ENCODE results near the gene ZNF697.
"Not testable (repeated sequence)": the region's sequence is repeated elsewhere in the genome, so short reads cannot be mapped to it uniquely, and the experiment has no call there.

Gene ZNF697

DNA sequence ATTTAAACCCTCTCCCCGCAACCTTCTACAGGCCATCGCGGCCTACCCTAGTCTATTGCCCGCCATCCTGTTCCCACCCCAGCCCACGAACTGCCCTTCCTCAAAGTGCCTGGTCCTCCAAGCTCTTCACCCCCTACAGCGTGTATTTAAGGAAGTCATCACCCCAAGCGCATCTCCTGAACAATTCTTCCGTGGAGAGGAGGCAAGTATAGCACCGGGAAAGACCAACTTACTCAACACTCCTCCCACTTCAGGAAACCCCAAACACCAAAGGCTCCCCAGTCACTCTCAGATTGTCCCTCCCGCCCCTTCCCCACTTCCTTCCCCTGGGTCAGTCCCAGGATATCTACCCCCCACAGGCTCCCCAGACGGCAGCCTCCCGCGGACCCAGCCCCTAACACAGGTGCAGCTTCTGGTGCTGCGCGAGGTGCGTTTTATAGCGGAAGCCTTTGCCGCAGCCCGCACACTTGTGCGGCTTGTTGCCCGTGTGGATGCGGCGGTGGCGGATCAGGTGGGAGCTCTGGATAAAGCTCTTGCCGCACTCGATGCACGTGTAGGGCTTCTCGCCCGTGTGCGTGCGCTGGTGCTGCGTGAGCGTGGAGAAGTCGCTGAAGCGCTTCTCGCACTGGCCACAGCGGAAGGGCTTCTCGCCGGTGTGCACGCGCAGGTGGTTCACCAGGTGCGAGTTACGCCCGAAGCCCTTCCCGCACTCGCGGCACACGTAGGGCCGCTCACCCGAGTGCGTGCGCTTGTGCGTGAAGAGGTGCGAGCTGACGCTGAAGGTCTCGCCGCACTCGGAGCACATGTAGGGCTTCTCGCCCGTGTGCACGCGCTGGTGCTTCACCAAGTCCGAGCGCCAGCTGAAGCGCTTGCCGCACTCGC lies 25.5 kb downstream of the ZNF697 start:
- peaks cover 12% of the 10 kb centered on the region for H3K4me1 ChIP-seq (ENCODE audit: control insufficient read depth, insufficient read depth, low read length)
- no peaks in the 10 kb centered on the region for H3K36me3 ChIP-seq (ENCODE audit: control insufficient read depth, insufficient read depth, low read length)
- H3K9ac ChIP-seq (ENCODE audit: low read length): no peak overlapping the region
- H3K27me3 ChIP-seq (ENCODE audit: control insufficient read depth, insufficient read depth, low read length): no peaks in the 10 kb centered on the region
- H3K27ac ChIP-seq (ENCODE audit: low read depth, low read length): no peak overlapping the region
- no peak overlapping the region for H3K4me3 ChIP-seq (ENCODE audit: low read length)

DNA sequence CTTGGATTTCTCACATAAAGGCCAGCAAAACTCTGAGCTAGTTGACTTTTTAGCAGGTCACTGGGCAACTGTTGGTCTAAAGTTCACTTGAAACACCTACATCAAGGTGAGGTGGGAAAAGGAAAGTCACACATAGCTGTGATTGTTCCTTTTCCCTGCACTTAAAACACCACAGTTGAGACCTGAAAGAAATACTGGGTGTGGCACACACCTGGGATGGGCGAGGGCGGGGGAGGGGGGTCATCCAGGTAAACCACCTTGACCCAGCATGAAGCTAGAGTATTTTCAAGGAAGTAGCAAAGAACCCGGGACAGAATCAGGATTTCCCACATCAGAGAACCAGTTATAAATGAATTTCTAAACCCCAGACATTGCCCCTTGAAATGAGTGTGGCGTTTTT lies 26.4 kb downstream of the ZNF697 start:
- Histone ChIP-seq H3K27me3 (ENCODE audit: control insufficient read depth, insufficient read depth, low read length) (no peaks in the 10 kb centered on the region), H3K4me3 (ENCODE audit: low read length) (no peak overlapping the region), H3K36me3 (ENCODE audit: control insufficient read depth, insufficient read depth, low read length) (no peaks in the 10 kb centered on the region), H3K9ac (ENCODE audit: low read length) (no peak overlapping the region), H3K27ac (ENCODE audit: low read depth, low read length) (no peak overlapping the region), H3K4me1 (ENCODE audit: control insufficient read depth, insufficient read depth, low read length) (peaks cover 6% of the 10 kb centered on the region)

DNA sequence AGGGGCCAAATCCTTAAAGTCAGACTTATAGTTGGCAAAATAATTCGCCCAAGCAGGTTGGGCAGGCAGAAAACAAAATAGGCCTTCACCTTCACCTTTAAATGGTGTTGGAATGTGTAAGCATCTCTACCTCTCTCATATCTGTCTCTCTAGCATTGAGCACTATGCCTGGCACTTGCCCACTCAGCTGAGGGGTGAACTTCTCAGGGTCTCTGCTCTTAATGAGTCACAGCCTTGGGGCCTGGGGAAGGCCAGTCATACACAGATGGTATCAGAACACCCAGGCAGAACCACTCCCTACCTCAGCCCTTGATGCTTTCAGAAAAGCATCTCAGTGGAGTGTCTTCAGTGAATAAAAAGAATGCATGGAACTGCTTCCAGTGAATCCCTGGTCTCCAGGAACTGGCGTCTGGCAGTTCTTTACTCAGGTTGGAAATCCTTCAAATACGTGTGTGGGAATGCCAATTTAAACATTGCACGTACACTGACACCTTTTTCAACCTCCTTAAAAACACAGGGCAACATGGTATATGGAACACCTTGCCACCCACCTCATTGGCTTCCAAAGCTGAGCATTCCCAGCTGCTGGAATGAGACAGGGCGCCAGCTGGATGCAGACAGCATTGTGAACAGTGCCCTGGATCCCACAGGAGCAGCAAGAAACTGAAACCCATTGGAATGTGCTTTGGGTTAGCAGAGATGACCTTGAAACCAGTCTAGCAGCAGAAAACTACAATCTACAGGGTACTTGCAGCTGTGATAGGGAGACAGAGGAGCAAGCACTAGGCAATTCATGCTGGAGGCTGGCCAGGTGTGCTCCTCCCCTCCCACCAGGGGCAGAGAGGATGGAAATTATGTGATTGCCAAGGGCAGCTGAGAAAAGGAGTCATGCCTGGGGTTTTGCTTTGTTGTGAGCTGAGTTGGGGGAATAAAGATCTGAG lies 30.0 kb downstream of the ZNF697 start:
- no peaks in the 10 kb centered on the region for H3K36me3 ChIP-seq (ENCODE audit: control insufficient read depth, insufficient read depth, low read length)
- H3K27ac ChIP-seq (ENCODE audit: low read depth, low read length): no peak overlapping the region
- H3K9ac ChIP-seq (ENCODE audit: low read length): no peak overlapping the region
- no peaks in the 10 kb centered on the region for H3K4me1 ChIP-seq (ENCODE audit: control insufficient read depth, insufficient read depth, low read length)
- H3K4me3 ChIP-seq (ENCODE audit: low read length): no peak overlapping the region
- no peaks in the 10 kb centered on the region for H3K27me3 ChIP-seq (ENCODE audit: control insufficient read depth, insufficient read depth, low read length)

DNA sequence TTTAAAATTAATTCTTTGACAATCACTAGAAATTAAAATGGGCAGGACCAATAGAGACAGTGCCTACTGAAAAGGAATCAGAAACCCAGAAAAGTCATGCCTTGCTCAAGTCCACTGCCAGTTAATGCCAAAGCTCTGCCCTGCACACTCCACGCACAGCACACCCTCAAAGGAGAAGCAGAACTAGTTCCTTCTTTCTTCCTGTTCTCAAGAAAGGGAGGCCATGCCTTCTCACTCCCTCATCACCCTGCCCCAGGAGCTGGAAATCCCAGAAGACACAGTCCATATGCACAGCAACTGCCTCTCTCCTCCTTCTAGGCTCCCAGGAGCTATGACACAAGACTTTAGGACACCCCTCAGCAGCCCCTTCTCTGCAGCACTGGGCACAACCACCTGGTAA lies 31.3 kb downstream of the ZNF697 start:
- not testable (repeated sequence) for H3K27ac ChIP-seq (ENCODE audit: low read depth, low read length); H3K4me3 ChIP-seq (ENCODE audit: low read length); H3K36me3 ChIP-seq (ENCODE audit: control insufficient read depth, insufficient read depth, low read length); H3K4me1 ChIP-seq (ENCODE audit: control insufficient read depth, insufficient read depth, low read length); H3K9ac ChIP-seq (ENCODE audit: low read length); H3K27me3 ChIP-seq (ENCODE audit: control insufficient read depth, insufficient read depth, low read length)

DNA sequence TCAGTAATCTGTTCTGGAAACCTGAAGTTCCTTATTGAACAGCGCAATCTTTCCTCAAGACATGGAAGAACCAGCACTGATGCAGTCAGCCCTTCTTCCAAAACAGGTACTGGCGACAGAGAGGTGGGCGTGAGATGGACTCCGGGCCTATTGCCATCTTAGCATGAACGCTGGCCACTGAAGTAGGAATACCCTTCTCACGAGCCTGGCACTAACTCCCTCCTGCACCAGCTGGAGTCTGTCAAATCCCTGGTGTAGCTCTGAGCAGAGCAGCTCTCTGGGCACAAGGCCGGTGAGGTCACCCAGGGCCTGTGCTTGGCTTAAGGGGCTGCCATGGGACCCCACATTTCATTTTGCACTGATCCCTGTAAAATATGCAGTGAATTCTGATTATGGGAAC lies 33.0 kb downstream of the ZNF697 start:
- H3K27ac ChIP-seq (ENCODE audit: low read depth, low read length); H3K4me3 ChIP-seq (ENCODE audit: low read length); H3K9ac ChIP-seq (ENCODE audit: low read length): not testable (repeated sequence)

DNA sequence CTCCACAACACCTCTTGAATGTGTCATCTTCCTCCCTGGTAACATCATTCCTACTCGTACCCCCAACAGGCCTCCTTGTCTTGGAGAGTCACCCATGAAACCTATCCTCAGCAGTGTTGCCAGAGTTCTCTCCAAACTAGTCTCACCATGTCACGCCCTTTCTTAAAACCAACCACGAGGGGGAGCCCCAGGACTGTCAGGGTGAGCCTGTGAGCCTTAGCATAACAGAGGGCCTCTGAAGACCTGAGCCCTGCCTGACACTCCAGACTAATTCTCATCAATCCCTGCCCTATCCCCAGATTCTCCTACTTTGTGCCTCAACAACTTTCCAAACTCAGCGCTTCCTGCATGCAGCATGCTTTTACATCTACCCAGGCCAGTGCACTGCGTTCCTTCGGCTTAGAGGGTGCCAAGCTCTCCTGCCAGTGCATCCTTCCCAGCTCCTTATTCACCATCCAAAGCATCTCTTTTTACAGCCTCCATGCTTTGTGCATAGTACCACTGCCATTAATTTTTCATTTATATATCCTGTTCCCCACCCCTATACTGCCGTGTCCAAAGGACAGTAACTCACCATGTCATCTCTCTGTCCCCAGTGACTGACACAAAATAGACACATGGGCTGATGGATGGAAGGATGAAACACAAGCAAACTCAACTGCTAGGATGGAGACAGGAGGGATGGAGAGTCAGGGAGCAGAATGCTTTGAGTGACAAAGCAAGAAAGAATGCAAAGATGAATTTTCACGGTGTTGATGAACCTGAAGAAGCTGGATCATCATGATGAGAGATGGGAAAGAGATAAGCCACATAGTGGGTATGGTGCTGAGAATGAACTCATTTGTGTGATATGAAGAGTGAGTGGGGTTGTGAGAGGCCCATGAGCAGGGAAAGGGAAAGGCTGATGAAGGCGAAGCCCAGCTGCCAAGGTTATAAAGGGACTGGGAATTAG lies 34.0 kb downstream of the ZNF697 start:
- Histone ChIP-seq H3K27me3 (ENCODE audit: control insufficient read depth, insufficient read depth, low read length) (no peaks in the 10 kb centered on the region), H3K4me1 (ENCODE audit: control insufficient read depth, insufficient read depth, low read length) (no peaks in the 10 kb centered on the region), H3K9ac (ENCODE audit: low read length) (no peak overlapping the region), H3K36me3 (ENCODE audit: control insufficient read depth, insufficient read depth, low read length) (no peaks in the 10 kb centered on the region), H3K4me3 (ENCODE audit: low read length) (no peak overlapping the region), H3K27ac (ENCODE audit: low read depth, low read length) (no peak overlapping the region)

More for the DNA sequence above, 33.0 kb downstream of the ZNF697 start:
- H3K36me3 ChIP-seq (ENCODE audit: control insufficient read depth, insufficient read depth, low read length); H3K4me1 ChIP-seq (ENCODE audit: control insufficient read depth, insufficient read depth, low read length); H3K27me3 ChIP-seq (ENCODE audit: control insufficient read depth, insufficient read depth, low read length): not testable (repeated sequence)

DNA sequence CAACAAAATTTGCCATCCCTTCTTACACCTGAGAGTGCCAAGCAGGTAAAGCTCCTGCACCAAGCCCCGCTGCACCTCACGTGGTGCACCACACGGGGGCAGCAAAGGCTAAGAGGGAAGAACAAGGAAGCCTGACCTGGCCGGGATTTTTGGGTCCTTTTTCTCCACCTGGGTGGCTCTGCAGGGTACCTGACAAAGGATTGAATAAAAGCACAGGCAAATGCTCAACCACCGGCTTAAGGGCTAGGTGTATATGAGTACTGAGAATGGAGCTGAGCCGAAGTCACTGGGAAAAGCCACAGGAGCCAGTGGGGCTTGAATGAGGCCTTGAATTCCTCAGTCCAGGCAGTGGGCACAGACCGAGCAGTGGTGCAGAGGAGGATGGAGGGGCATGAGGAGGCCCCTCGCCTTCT lies 36.4 kb downstream of the ZNF697 start:
- H3K4me3 ChIP-seq (ENCODE audit: low read length): no peak overlapping the region
- no peaks in the 10 kb centered on the region for H3K36me3 ChIP-seq (ENCODE audit: control insufficient read depth, insufficient read depth, low read length)
- no peaks in the 10 kb centered on the region for H3K27me3 ChIP-seq (ENCODE audit: control insufficient read depth, insufficient read depth, low read length)
- H3K9ac ChIP-seq (ENCODE audit: low read length): no peak overlapping the region
- H3K27ac ChIP-seq (ENCODE audit: low read depth, low read length): no peak overlapping the region
- no peaks in the 10 kb centered on the region for H3K4me1 ChIP-seq (ENCODE audit: control insufficient read depth, insufficient read depth, low read length)

DNA sequence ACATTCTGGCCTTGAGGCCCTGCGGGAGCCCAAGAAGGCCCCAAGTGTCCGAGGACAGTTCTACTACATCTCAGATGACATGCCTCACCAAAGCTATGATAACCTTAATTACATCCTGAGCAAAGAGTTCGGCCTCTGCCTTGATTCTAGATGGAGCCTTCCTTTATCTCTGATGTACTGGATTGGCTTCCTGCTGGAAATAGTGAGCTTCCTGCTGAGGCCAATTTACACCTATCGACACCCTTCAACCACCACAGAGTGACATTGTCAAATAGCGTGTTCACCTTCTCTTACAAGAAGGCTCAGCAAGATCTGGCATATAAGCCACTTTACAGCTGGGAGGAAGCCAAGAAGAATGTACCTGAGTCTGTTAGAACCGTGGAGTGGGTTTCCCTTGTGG lies 39.2 kb downstream of the ZNF697 start:
- not testable (repeated sequence) for H3K27me3 ChIP-seq (ENCODE audit: control insufficient read depth, insufficient read depth, low read length); H3K27ac ChIP-seq (ENCODE audit: low read depth, low read length); H3K36me3 ChIP-seq (ENCODE audit: control insufficient read depth, insufficient read depth, low read length); H3K4me1 ChIP-seq (ENCODE audit: control insufficient read depth, insufficient read depth, low read length); H3K4me3 ChIP-seq (ENCODE audit: low read length); H3K9ac ChIP-seq (ENCODE audit: low read length)

DNA sequence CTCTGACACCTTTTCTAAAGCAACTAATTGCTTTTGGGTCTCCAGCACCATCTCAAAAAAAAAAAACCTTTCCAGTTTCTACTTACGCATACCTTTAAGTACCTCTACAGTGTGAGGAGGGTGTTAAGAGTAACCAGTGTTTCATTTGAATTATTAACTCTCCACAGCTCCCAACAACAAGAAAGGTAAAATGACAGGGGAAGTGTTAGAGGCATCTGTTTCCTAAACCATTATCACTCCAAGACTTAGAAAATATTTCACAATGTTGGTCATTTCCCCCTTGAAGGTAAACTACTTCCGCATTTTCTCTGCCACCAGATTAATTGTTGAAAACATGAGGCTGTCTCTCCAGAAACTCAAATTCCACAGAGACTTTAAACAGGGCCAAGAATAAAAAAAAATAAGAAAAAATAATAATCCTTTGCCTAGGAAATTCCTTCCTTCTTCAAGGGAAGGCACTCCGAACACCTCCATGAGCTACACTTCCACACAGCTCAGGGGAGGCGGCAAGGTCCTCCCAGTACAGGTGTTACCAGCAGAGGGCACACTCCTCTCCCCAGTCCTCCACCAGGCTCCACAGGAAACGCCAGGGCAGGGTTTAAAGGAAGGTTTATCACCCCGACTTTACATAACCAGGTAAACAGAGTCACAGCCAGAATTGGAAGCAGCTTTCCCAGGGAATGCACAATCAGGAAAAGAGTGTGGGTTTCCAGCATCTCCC lies 40.8 kb downstream of the ZNF697 start:
- H3K27me3 ChIP-seq (ENCODE audit: control insufficient read depth, insufficient read depth, low read length); H3K27ac ChIP-seq (ENCODE audit: low read depth, low read length); H3K4me1 ChIP-seq (ENCODE audit: control insufficient read depth, insufficient read depth, low read length); H3K9ac ChIP-seq (ENCODE audit: low read length); H3K36me3 ChIP-seq (ENCODE audit: control insufficient read depth, insufficient read depth, low read length); H3K4me3 ChIP-seq (ENCODE audit: low read length): not testable (repeated sequence)

DNA sequence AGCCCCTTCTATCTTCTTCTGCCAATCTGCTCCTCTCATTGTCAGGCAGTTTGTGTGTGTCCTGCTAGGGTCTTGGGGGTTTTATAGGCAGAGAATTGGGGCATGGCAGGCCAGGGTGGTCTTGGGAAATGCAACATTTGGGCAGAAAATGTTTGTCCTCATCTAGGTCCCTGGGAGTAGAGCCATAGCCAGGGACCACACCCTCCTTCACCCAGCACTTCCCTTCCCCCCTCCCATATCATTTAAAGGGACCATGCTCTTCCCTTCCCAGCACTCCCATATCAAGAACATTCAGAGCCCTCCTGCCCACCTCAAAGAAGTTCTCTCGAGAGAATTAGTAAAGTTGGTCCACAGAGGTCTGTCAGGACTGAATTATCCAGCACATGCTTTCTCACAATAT lies 41.7 kb downstream of the ZNF697 start:
- Histone ChIP-seq H3K9ac (ENCODE audit: low read length) (no peak overlapping the region), H3K27me3 (ENCODE audit: control insufficient read depth, insufficient read depth, low read length) (no peaks in the 10 kb centered on the region), H3K36me3 (ENCODE audit: control insufficient read depth, insufficient read depth, low read length) (no peaks in the 10 kb centered on the region), H3K4me3 (ENCODE audit: low read length) (no peak overlapping the region), H3K27ac (ENCODE audit: low read depth, low read length) (no peak overlapping the region), H3K4me1 (ENCODE audit: control insufficient read depth, insufficient read depth, low read length) (no peaks in the 10 kb centered on the region)

DNA sequence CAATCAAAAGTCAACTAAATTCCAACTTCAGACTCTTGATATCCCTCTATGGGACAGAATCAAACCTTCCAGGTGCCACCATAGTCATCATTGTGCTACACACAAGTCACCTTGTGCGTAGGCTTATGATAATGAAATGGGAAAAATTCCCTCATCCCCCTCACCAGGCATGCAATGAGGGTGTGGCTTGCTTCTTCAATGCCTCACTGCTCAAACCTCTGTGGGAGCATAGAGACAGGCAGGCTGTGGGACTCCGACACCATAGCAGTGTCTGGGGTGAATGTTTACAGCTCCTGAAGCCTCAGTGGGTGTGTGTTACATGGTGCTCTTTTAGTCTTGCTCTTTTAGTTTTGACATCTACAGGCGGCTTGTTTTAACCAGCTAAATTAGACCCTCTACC lies 42.4 kb downstream of the ZNF697 start:
- no peaks in the 10 kb centered on the region for H3K36me3 ChIP-seq (ENCODE audit: control insufficient read depth, insufficient read depth, low read length)
- H3K27ac ChIP-seq (ENCODE audit: low read depth, low read length): no peak overlapping the region

More for the DNA sequence above, 42.4 kb downstream of the ZNF697 start:
- Histone ChIP-seq H3K27me3 (ENCODE audit: control insufficient read depth, insufficient read depth, low read length) (no peaks in the 10 kb centered on the region), H3K9ac (ENCODE audit: low read length) (no peak overlapping the region), H3K4me3 (ENCODE audit: low read length) (no peak overlapping the region), H3K4me1 (ENCODE audit: control insufficient read depth, insufficient read depth, low read length) (no peaks in the 10 kb centered on the region)

Data from rectal smooth muscle tissue (tissue), 1 donor.